ENCODE measurements around the gene KRTAP22-2. TPM values are rescaled to one million over a fixed set of nuclear protein-coding genes. Genes with fewer than 3 reads are reported as not detected.

Gene KRTAP22-2
- total RNA-seq, 4 donors from 2014 or later, result not detected

DNA sequence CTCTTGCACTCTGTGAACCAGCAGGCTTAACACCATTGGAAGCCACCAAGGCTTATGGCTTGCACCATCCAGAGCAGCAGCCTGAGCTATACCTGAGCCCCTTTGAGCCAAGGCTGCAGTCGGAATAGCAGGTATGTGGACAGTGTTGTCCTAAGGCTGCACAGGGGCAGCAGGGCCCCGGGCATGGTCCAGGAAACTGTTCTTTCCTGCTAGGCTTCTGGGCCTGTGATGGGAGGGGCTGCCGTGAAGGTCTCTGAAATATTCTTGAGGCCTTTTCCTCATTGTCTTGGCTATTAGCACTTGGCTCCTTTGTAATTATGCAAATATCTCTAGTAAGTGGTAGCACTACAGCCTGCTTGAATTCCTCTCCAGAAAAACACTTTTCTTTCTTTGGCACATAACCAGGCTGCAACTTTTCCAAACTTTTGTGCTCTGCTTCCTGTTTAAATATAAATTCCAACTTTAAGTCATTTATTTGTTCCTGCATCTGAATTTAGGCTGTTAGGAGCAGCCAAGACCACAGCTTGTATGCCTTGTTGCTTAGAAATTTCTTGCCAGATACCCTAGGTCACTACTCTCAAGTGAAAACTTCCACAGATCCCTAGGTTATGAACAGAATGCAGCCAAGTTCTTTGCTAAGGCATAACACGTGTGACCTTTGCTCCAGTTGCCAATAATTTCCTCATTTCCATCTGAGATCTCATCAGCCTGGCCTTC lies 35.4 kb upstream of the KRTAP22-2 start:
- Histone ChIP-seq H3K27ac (no peak overlapping the region), H3K4me3 (no peak overlapping the region), H3K9me3 (no peaks in the 10 kb centered on the region), H3K27me3 (no peaks in the 10 kb centered on the region), H3K4me1 (no peaks in the 10 kb centered on the region), H3K36me3 (no peaks in the 10 kb centered on the region)
- whole genome bisulfite sequencing, 2 donors (ENCODE audit: low coverage in 1 of 2), result 52 to 64% methylated on average over 2 of the region's 4 CpGs
- ATAC-seq, result no peak
- TF ChIP-seq POLR2AphosphoS5 (IDR thresholded peaks at IDR 0.05) (no peak), EP300 (IDR thresholded peaks at IDR 0.05) (no peak)
- TF ChIP-seq, protein P1, sequence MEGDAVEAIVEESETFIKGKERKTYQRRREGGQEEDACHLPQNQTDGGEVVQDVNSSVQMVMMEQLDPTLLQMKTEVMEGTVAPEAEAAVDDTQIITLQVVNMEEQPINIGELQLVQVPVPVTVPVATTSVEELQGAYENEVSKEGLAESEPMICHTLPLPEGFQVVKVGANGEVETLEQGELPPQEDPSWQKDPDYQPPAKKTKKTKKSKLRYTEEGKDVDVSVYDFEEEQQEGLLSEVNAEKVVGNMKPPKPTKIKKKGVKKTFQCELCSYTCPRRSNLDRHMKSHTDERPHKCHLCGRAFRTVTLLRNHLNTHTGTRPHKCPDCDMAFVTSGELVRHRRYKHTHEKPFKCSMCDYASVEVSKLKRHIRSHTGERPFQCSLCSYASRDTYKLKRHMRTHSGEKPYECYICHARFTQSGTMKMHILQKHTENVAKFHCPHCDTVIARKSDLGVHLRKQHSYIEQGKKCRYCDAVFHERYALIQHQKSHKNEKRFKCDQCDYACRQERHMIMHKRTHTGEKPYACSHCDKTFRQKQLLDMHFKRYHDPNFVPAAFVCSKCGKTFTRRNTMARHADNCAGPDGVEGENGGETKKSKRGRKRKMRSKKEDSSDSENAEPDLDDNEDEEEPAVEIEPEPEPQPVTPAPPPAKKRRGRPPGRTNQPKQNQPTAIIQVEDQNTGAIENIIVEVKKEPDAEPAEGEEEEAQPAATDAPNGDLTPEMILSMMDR (IDR thresholded peaks at IDR 0.05), result no peak

DNA sequence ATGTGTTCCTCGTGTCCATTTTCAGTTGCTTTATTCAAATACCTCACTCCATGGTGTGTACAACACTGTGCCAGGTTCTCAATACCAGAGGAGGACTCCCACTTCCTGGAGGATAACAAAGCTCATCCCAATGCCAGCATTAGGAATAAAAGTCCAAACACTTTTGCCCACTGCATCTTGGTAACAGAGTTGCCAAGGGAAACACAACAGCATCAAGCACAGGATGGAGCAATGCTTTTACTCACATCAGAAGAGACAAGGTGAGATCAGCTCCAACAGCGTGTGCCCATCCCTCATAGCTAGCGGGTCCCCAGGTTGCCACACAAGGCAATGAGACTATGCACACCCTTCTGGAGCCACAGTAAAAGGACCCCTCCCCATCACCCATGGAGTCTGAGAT lies 33.2 kb upstream of the KRTAP22-2 start:
- Histone ChIP-seq H3K27ac (no peak overlapping the region), H3K27me3 (no peaks in the 10 kb centered on the region), H3K9me3 (no peaks in the 10 kb centered on the region), H3K36me3 (no peaks in the 10 kb centered on the region), H3K4me3 (no peak overlapping the region), H3K4me1 (no peaks in the 10 kb centered on the region)
- no peak for ATAC-seq
- WGBS, 2 donors (ENCODE audit: low coverage in 1 of 2), result 71 to 93% methylated on average over 1 to 2 of the region's 3 CpGs
- TF ChIP-seq POLR2AphosphoS5 (IDR thresholded peaks at IDR 0.05), result no peak
- TF ChIP-seq, protein P1 (IDR thresholded peaks at IDR 0.05), result no peak
- TF ChIP-seq POLR2A (IDR thresholded peaks at IDR 0.05), result no peak
- no peak for TF ChIP-seq EP300 (IDR thresholded peaks at IDR 0.05)

DNA sequence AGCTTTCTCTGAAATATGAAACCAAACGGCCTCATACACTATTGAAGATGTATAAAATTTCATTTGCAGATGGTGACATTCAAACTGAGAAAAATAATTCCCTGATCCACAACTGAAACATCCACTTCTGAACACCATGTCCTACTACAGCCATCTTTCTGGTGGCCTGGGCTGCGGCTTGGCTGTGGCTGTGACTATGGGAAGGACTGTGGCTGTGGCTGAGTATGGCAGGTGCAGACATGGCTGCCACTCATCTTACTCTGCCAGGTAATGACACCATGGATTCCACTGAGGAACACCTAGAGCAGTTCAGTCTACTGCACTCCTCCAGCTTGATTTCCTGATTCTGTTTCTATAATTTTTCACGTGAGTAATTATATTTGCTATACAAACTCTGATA lies 30.3 kb upstream of the KRTAP22-2 start, which contains the start of gene KRTAP20-4:
Gene KRTAP20-4 (plus strand): TSS at position 106 of the 400 bp plus-strand sequence.
- H3K36me3 ChIP-seq, result no peaks in the 10 kb centered on the region
- WGBS, 2 donors (ENCODE audit: low coverage in 1 of 2), result 84 to 90% methylated on average over 3 of the region's 3 CpGs
- H3K4me3 ChIP-seq, result no peak within 1 kb of the TSS
- H3K27me3 ChIP-seq, result no peaks in the 10 kb centered on the region
- H3K4me1 ChIP-seq, result no peaks in the 10 kb centered on the region
- no peak within 1 kb of the TSS for H3K27ac ChIP-seq
- no peaks in the 10 kb centered on the region for H3K9me3 ChIP-seq
- TF ChIP-seq POLR2A (IDR thresholded peaks at IDR 0.05), result no peak
- TF ChIP-seq, protein P1 (IDR thresholded peaks at IDR 0.05), result no peak
- TF ChIP-seq EP300 (IDR thresholded peaks at IDR 0.05), result no peak
- TF ChIP-seq POLR2AphosphoS5 (IDR thresholded peaks at IDR 0.05), result no peak
- no peak for ATAC-seq

DNA sequence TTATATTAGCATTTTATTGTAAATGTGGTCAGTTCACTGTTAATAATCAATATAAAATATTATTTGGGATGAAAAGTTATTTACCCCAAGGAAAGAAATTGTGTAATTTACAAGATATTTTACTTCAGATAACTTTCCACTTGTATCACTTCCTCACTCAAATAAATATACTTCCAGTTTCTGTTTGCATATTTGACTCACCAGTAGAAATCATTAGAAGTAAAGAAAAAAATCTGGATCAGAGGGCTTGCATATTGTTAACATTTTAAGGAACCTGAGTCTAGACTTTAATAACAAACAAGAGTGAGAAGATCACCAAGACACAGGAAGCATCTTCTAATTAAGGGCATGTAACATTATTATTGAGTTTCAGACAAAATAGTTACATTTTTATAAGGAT lies 29.9 kb upstream of the KRTAP22-2 start:
- no peak overlapping the region for H3K4me3 ChIP-seq
- no peaks in the 10 kb centered on the region for H3K4me1 ChIP-seq
- H3K9me3 ChIP-seq, result no peaks in the 10 kb centered on the region
- H3K27me3 ChIP-seq, result no peaks in the 10 kb centered on the region
- H3K36me3 ChIP-seq, result no peaks in the 10 kb centered on the region
- TF ChIP-seq POLR2AphosphoS5 (IDR thresholded peaks at IDR 0.05) (no peak), EP300 (IDR thresholded peaks at IDR 0.05) (no peak), POLR2A (IDR thresholded peaks at IDR 0.05) (no peak)
- TF ChIP-seq, protein P1 (IDR thresholded peaks at IDR 0.05), result no peak
- ATAC-seq, result no peak
- no peak overlapping the region for H3K27ac ChIP-seq

DNA sequence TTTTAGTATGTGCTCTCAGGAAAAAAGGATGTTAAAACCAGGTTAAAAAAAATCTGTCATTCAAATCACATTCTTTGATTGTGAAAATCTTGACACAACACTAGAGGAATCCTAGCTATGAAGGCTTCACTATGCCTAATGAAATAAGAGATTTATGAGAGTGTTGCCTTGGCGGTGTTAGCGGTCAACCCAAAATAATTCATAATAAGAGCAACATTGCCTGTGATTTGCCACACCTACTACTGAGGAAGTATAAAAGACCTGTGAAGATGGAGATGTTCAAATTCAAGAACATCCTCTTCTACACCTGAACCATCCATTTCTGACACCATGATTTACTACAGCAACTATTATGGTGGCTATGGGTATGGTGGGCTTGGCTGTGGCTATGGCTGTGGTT lies 25.9 kb upstream of the KRTAP22-2 start, which contains the start of gene KRTAP20-1:
Gene KRTAP20-1 (plus strand): TSS at position 301 of the 400 bp plus-strand sequence. CDS start 30 bp downstream, at position 331.
- Histone ChIP-seq H3K4me3 (no peak within 1 kb of the TSS), H3K36me3 (no peaks in the 10 kb centered on the region), H3K27me3 (no peaks in the 10 kb centered on the region), H3K4me1 (no peaks in the 10 kb centered on the region), H3K9me3 (no peaks in the 10 kb centered on the region), H3K27ac (no peak within 1 kb of the TSS)
- ATAC-seq, result no peak
- 91 to 100% methylated on average over 2 of the region's 2 CpGs for WGBS, 2 donors (ENCODE audit: low coverage in 1 of 2)
- TF ChIP-seq EP300 (IDR thresholded peaks at IDR 0.05), result no peak
- TF ChIP-seq, protein P1 (IDR thresholded peaks at IDR 0.05), result no peak
- TF ChIP-seq POLR2A (IDR thresholded peaks at IDR 0.05), result no peak
- TF ChIP-seq POLR2AphosphoS5 (IDR thresholded peaks at IDR 0.05), result no peak
